ENCODE measurements around the gene TMEM178B. TPM values are rescaled to one million over a fixed set of nuclear protein-coding genes. Genes with fewer than 3 reads are reported as not detected.
A peak's percentile ranks its signal among the peaks of the same experiment; 100 is the strongest.

Gene TMEM178B
- total RNA-seq, 1 experiment from 2014 or later = 0.11 TPM

GRCh38 chr7:141500608-141501007, 426.7 kb downstream of the TMEM178B start:
- no peaks in the 10 kb centered on the region for H3K36me3 Mint-ChIP-seq (ENCODE audit: insufficient read depth, unreplicated experiment)
- H3K27ac Mint-ChIP-seq (ENCODE audit: unreplicated experiment) = no peak overlapping the region
- Histone ChIP-seq H3K36me3 (ENCODE audit: control insufficient read depth, insufficient read depth, low read length) (no peaks in the 10 kb centered on the region), H3K4me3 (ENCODE audit: low read depth, low read length) (no peak overlapping the region), H3K9me3 (no peaks in the 10 kb centered on the region), H3K27me3 (replicated peaks; ENCODE audit: control insufficient read depth, insufficient read depth, low read length) (no peaks in the 10 kb centered on the region), H3K4me1 (no peaks in the 10 kb centered on the region)
- POLR2A ChIA-PET = no interaction called here
- CTCF ChIA-PET = no interaction called here
- H3K27me3 Mint-ChIP-seq (ENCODE audit: insufficient read depth, unreplicated experiment) = peaks cover 30% of the 10 kb centered on the region
- no peaks in the 10 kb centered on the region for H3K4me1 Mint-ChIP-seq (ENCODE audit: low read depth, unreplicated experiment)
- intact Hi-C loops (cut with micrococcal nuclease; ENCODE audit: unreplicated experiment) = no loop called here
- no peaks in the 10 kb centered on the region for H3K9me3 Mint-ChIP-seq (ENCODE audit: unreplicated experiment)
- no TSS peak for BruUV-seq (replicated peaks)
- no peak for TF ChIP-seq CTCF (IDR thresholded peaks at IDR 0.05; ENCODE audit: insufficient read depth in 1 of 2, low read depth in 1 of 2, low read length in 1 of 2, severe bottlenecking in 1 of 2, unreplicated experiment in 1 of 2)
- DNase-seq = no peak
- no peak overlapping the region for H3K4me3 Mint-ChIP-seq (ENCODE audit: unreplicated experiment)

- Mint-ChIP-seq H3K27ac (ENCODE audit: unreplicated experiment) (no peak overlapping the region), H3K4me3 (ENCODE audit: unreplicated experiment) (no peak overlapping the region), H3K36me3 (ENCODE audit: insufficient read depth, unreplicated experiment) (no peaks in the 10 kb centered on the region), H3K27me3 (ENCODE audit: insufficient read depth, unreplicated experiment) (peaks cover 30% of the 10 kb centered on the region), H3K4me1 (ENCODE audit: low read depth, unreplicated experiment) (no peaks in the 10 kb centered on the region), H3K9me3 (ENCODE audit: unreplicated experiment) (no peaks in the 10 kb centered on the region)
- POLR2A ChIA-PET = no interaction called here
- no peak for DNase-seq
- TF ChIP-seq CTCF (IDR thresholded peaks at IDR 0.05; ENCODE audit: insufficient read depth in 1 of 2, low read depth in 1 of 2, low read length in 1 of 2, severe bottlenecking in 1 of 2, unreplicated experiment in 1 of 2) = no peak
- Histone ChIP-seq H3K27me3 (replicated peaks; ENCODE audit: control insufficient read depth, insufficient read depth, low read length) (no peaks in the 10 kb centered on the region), H3K4me1 (no peaks in the 10 kb centered on the region), H3K4me3 (ENCODE audit: low read depth, low read length) (no peak overlapping the region), H3K36me3 (ENCODE audit: control insufficient read depth, insufficient read depth, low read length) (no peaks in the 10 kb centered on the region), H3K9me3 (no peaks in the 10 kb centered on the region)
- intact Hi-C loops (cut with micrococcal nuclease; ENCODE audit: unreplicated experiment) = no loop called here
- BruUV-seq (replicated peaks) = no TSS peak
- CTCF ChIA-PET = no interaction called here
These were observed 427.6 kb downstream of the TMEM178B start for GRCh38 chr7:141501451-141501850.

GRCh38 chr7:141511316-141511675, 437.4 kb downstream of the TMEM178B start:
- Histone ChIP-seq H3K27me3 (replicated peaks; ENCODE audit: control insufficient read depth, insufficient read depth, low read length) (no peaks in the 10 kb centered on the region; the same call in 1 of the 2 replicates), H3K9me3 (no peaks in the 10 kb centered on the region; the same call in 1 of the 2 replicates), H3K4me1 (no peaks in the 10 kb centered on the region), H3K36me3 (ENCODE audit: control insufficient read depth, insufficient read depth, low read length) (no peaks in the 10 kb centered on the region), H3K4me3 (ENCODE audit: low read depth, low read length) (peak overlapping the region; percentile 42)
- H3K9me3 Mint-ChIP-seq (ENCODE audit: unreplicated experiment) = peaks cover 10% of the 10 kb centered on the region
- H3K4me3 Mint-ChIP-seq (ENCODE audit: unreplicated experiment) = peak overlapping the region; percentile 70
- ChIA-PET CTCF (no interaction called here), POLR2A (no interaction called here)
- H3K36me3 Mint-ChIP-seq (ENCODE audit: insufficient read depth, unreplicated experiment) = no peaks in the 10 kb centered on the region
- H3K27ac Mint-ChIP-seq (ENCODE audit: unreplicated experiment) = no peak overlapping the region
- no TSS peak for BruUV-seq (replicated peaks)
- no peak for TF ChIP-seq CTCF (IDR thresholded peaks at IDR 0.05; ENCODE audit: insufficient read depth in 1 of 2, low read depth in 1 of 2, low read length in 1 of 2, severe bottlenecking in 1 of 2, unreplicated experiment in 1 of 2)
- H3K27me3 Mint-ChIP-seq (ENCODE audit: insufficient read depth, unreplicated experiment) = peaks cover 42% of the 10 kb centered on the region
- DNase-seq = no peak
- H3K4me1 Mint-ChIP-seq (ENCODE audit: low read depth, unreplicated experiment) = peaks cover 8% of the 10 kb centered on the region
- intact Hi-C loops (cut with micrococcal nuclease; ENCODE audit: unreplicated experiment) = no loop called here

Measured in Caco-2 (cell line).